Measurements from ENCODE around the gene KLRF2.

Gene KLRF2

DNA sequence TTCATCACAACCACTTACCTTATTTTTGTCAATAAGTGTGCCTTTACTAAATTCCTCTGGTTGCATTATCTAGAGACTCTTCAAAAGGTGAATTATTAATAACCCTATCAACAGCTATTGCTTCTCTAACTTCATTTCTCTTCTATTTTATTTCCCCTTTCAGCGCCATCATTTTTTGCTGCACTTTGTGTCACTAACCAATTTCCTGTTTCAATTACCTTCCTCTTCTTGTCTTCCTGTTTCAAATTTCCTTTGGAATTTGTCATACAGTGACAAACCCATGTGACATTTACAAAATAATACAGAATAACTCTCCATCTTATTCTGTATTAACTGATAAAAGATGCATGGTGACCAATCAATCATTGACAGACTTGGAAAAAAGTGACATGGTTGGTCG is 63.1 kb downstream of the KLRF2 start:
- TF ChIP-seq REST (IDR thresholded peaks at IDR 0.05; ENCODE audit: insufficient read depth in 1 of 2, low read depth in 2 of 2, low read length in 2 of 2) (no peak), FOXP2 (optimal IDR thresholded peaks at IDR 0.05; ENCODE audit: borderline replicate concordance, extremely low read depth, extremely low read length, insufficient read depth) (no peak), SIN3A (IDR thresholded peaks at IDR 0.05; ENCODE audit: borderline replicate concordance, insufficient read depth, low read length) (no peak), TAF1 (IDR thresholded peaks at IDR 0.05; ENCODE audit: borderline replicate concordance, insufficient read depth, low read length) (no peak), POLR2AphosphoS5 (IDR thresholded peaks at IDR 0.05; ENCODE audit: low read depth, low read length) (no peak)

Data from PFSK-1 (cell line).